Immature natural killer cell (primary cell): ENCODE measurements around the gene TBC1D22A. TPM values are rescaled to one million over a fixed set of nuclear protein-coding genes. Genes with fewer than 3 reads are reported as not detected.

Experiments used
- DNase-seq, 3 donors: peaks; one replicate each; pipeline ENCODE4 v3.0.0; 2022; ENCODE audit warnings: mixed read lengths in 1 of 3
- H3K27ac Mint-ChIP-seq, 6 donors: one replicate each; pipeline ENCODE4 v1.8.0; 2020; ENCODE audit warnings: mixed read lengths in 6 of 6, mild to moderate bottlenecking in 5 of 6, inconsistent platforms in 4 of 6, moderate library complexity in 3 of 6
- H3K27me3 Mint-ChIP-seq, 3 donors: one replicate each; pipeline ENCODE4 v1.8.0; 2020 to 2021; ENCODE audit warnings: low read depth in 3 of 3, mild to moderate bottlenecking in 3 of 3, mixed read lengths in 3 of 3, moderate library complexity in 3 of 3, inconsistent platforms in 1 of 3
- H3K36me3 Mint-ChIP-seq, 3 donors: one replicate each; pipeline ENCODE4 v1.8.0; 2020; ENCODE audit warnings: mixed read lengths in 3 of 3, inconsistent platforms in 2 of 3, mild to moderate bottlenecking in 2 of 3
- H3K4me1 Mint-ChIP-seq, 2 donors: one replicate each; pipeline ENCODE4 v1.8.0; 2020; ENCODE audit warnings: inconsistent platforms in 2 of 2, mild to moderate bottlenecking in 2 of 2, mixed read lengths in 2 of 2, moderate library complexity in 1 of 2
- H3K4me3 Mint-ChIP-seq, 5 donors: one replicate each; pipeline ENCODE4 v1.8.0; 2020; ENCODE audit warnings: mild to moderate bottlenecking in 5 of 5, mixed read lengths in 5 of 5, inconsistent platforms in 3 of 5, moderate library complexity in 3 of 5
- H3K9me3 Mint-ChIP-seq, 6 donors: one replicate each; pipeline ENCODE4 v1.8.0; 2020; ENCODE audit warnings: mild to moderate bottlenecking in 6 of 6, mixed read lengths in 6 of 6, inconsistent platforms in 4 of 6, moderate library complexity in 3 of 6
- polyA plus RNA-seq, 3 donors: library from polyadenylated mRNA; unstranded; fragments of 300-500 nt; fragmentation: Illumina TruSeq; gene quantifications; one replicate each; pipeline ENCODE4 v1.2.3, GENCODE V29; 2021

The TBC1D22A gene
- polyA plus RNA-seq, 3 donors from 2014 or later = 20.6 to 28.0 (median 24.0) TPM

DNA sequence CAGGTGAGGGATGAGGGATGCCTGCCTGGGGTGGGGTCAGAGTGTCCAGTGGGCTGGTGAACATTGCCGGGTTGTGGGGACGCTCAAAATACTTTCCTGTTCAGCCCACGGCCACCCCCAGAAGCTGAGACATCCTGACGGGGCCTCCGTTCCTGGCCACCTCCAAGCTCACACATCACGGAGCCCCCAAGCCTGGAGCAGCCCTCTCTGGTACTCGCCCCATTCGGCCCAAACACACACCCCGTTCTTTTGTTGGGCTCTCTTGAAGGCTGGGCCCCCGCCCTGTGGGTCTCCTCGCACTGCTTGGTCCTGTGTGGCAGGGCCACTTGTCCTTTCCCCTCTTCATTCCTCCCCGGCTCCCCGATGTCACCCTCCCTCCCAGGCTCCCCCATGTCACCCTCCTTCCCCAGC, 442.6 kb downstream of the TBC1D22A start:
- H3K27me3 Mint-ChIP-seq = peaks cover 0 to 2% (median 0%) of the 10 kb centered on the region in 3 donors
- no peak overlapping the region for H3K27ac Mint-ChIP-seq
- no peak overlapping the region for H3K4me3 Mint-ChIP-seq
- H3K9me3 Mint-ChIP-seq = no peaks in the 10 kb centered on the region
- H3K36me3 Mint-ChIP-seq = no peaks in the 10 kb centered on the region
- DNase-seq = no peak
- H3K4me1 Mint-ChIP-seq = no peaks in the 10 kb centered on the region

GRCh38 chr22:47205554-47205953, 443.1 kb downstream of the TBC1D22A start:
- H3K9me3 Mint-ChIP-seq = no peaks in the 10 kb centered on the region
- H3K27me3 Mint-ChIP-seq = peaks cover 0 to 2% (median 0%) of the 10 kb centered on the region in 3 donors
- no peaks in the 10 kb centered on the region for H3K36me3 Mint-ChIP-seq
- no peak for DNase-seq
- no peak overlapping the region for H3K27ac Mint-ChIP-seq
- H3K4me1 Mint-ChIP-seq = no peaks in the 10 kb centered on the region
- H3K4me3 Mint-ChIP-seq = no peak overlapping the region

GRCh38 chr22:47206164-47206563, 443.7 kb downstream of the TBC1D22A start:
- no peaks in the 10 kb centered on the region for H3K36me3 Mint-ChIP-seq
- H3K27ac Mint-ChIP-seq = no peak overlapping the region
- H3K4me1 Mint-ChIP-seq = no peaks in the 10 kb centered on the region
- peaks cover 0 to 2% (median 0%) of the 10 kb centered on the region in 3 donors for H3K27me3 Mint-ChIP-seq
- H3K9me3 Mint-ChIP-seq = no peaks in the 10 kb centered on the region
- H3K4me3 Mint-ChIP-seq = no peak overlapping the region
- no peak for DNase-seq

DNA sequence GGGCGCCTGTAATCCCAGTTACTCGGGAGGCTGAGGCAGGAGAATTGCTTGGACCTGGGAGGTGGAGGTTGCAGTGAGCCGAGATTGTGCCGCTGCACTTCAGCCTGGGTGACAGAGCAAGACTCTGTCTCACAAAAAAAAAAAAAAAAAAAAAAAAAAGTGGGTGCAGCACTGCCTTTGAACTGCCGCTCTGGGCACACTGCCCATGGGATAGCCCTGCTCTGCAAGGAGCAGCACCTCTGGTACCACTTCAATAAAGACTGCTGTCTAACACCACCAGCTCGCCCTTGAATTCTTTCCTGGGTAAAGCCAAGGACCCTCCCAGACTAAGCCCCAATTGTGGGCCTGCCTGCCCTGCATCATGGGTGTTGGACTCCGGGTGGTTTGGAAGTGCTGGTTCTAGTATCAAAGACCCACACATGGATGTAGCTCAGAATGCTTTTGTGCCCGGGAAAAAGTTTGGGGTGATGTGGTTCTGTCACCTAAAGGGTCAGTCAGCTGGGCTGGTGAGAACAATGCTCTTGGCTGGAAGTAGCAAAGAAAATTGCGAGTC, 444.3 kb downstream of the TBC1D22A start:
- no peak for DNase-seq
- no peak overlapping the region for H3K4me3 Mint-ChIP-seq
- H3K36me3 Mint-ChIP-seq = no peaks in the 10 kb centered on the region
- H3K27me3 Mint-ChIP-seq = peaks cover 0 to 2% (median 0%) of the 10 kb centered on the region in 3 donors
- no peak overlapping the region for H3K27ac Mint-ChIP-seq
- no peaks in the 10 kb centered on the region for H3K4me1 Mint-ChIP-seq
- no peaks in the 10 kb centered on the region for H3K9me3 Mint-ChIP-seq

GRCh38 chr22:47207387-47207786, 444.9 kb downstream of the TBC1D22A start:
- H3K9me3 Mint-ChIP-seq = no peaks in the 10 kb centered on the region
- H3K27me3 Mint-ChIP-seq = peaks cover 0 to 2% (median 0%) of the 10 kb centered on the region in 3 donors
- no peak for DNase-seq
- no peaks in the 10 kb centered on the region for H3K4me1 Mint-ChIP-seq
- no peak overlapping the region for H3K4me3 Mint-ChIP-seq
- H3K36me3 Mint-ChIP-seq = no peaks in the 10 kb centered on the region
- H3K27ac Mint-ChIP-seq = no peak overlapping the region

GRCh38 chr22:47207846-47208554, 445.6 kb downstream of the TBC1D22A start:
- H3K27ac Mint-ChIP-seq = no peak overlapping the region
- H3K36me3 Mint-ChIP-seq = no peaks in the 10 kb centered on the region
- no peaks in the 10 kb centered on the region for H3K4me1 Mint-ChIP-seq
- H3K9me3 Mint-ChIP-seq = no peaks in the 10 kb centered on the region
- DNase-seq = no peak
- no peak overlapping the region for H3K4me3 Mint-ChIP-seq
- H3K27me3 Mint-ChIP-seq = peaks cover 0 to 2% (median 2%) of the 10 kb centered on the region in 3 donors

DNA sequence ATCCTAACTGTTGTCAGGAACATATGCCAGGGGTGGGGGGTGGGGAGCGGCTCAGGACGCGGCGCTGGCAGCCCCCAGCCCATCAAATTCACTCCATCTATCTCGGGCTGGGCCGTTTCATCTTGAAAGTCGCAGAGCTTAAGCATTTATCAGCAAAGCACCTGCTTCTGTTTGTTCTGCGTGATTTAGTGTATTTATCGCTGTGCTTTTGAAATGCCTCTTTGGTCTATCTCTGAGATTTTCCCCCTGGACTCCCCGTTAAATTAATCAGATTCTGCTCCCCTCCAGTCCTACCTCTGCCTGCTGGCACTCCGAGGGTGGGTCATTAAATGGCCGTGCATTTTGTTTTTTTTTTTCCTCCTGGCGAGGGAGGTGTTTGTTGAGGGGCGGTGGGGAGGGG, 446.2 kb downstream of the TBC1D22A start:
- no peaks in the 10 kb centered on the region for H3K9me3 Mint-ChIP-seq
- no peaks in the 10 kb centered on the region for H3K36me3 Mint-ChIP-seq
- peaks cover 0 to 4% (median 2%) of the 10 kb centered on the region in 3 donors for H3K27me3 Mint-ChIP-seq
- H3K4me3 Mint-ChIP-seq = no peak overlapping the region
- H3K4me1 Mint-ChIP-seq = no peaks in the 10 kb centered on the region
- no peak for DNase-seq
- no peak overlapping the region for H3K27ac Mint-ChIP-seq

DNA sequence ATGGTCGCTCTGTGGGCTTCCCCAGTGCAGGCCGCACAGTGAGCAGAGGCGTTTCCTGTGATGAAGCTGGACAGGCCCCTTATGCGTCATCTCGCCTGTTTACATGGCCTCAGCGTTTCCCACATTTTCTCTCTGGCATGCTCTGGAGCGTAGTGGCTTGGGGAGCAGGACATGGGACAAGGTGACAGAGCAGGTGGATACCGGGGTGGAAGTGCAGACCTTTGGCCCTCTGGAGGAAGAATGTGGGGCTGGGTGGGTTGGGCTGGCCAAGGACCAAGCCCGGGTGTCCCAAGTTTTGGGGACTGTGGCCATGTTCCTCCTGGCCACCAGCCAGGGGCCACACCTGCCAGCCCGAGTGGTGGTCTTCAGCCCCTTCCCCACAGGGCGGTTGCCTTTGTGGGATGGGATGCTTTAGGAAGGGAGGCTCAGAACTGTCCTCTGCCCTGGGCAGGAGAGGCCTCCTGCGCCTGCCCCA, 446.6 kb downstream of the TBC1D22A start:
- H3K27ac Mint-ChIP-seq = no peak overlapping the region
- peaks cover 0 to 5% (median 2%) of the 10 kb centered on the region in 3 donors for H3K27me3 Mint-ChIP-seq
- H3K4me1 Mint-ChIP-seq = no peaks in the 10 kb centered on the region
- no peak overlapping the region for H3K4me3 Mint-ChIP-seq
- DNase-seq = no peak
- no peaks in the 10 kb centered on the region for H3K36me3 Mint-ChIP-seq
- H3K9me3 Mint-ChIP-seq = no peaks in the 10 kb centered on the region

DNA sequence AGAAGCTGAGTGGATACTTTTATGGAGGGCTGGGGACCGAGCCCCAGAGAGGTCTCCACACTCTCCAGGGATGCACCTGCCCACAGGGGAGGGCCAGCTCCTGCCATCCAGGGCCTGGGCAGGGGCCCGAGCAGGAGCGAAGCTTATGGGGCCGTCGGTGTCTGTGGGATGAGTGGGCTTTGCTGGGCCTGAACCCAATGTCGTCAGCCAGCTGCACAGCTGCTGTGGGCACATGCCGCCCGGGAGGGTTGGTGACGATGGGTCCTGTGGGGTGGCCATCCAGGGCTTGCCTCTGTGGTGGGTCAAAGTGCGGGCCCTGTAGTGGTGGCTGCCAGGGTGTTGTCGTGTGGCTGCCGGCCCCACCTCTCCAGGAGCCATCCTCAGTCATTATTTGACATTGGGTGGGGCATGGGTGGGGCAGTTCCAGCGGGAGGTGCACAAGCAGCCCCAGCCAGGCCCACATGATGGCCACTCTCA, 447.1 kb downstream of the TBC1D22A start:
- H3K27ac Mint-ChIP-seq = no peak overlapping the region
- DNase-seq = no peak
- no peak overlapping the region for H3K4me3 Mint-ChIP-seq
- H3K9me3 Mint-ChIP-seq = no peaks in the 10 kb centered on the region
- no peaks in the 10 kb centered on the region for H3K36me3 Mint-ChIP-seq
- H3K4me1 Mint-ChIP-seq = no peaks in the 10 kb centered on the region
- H3K27me3 Mint-ChIP-seq = peaks cover 0 to 5% (median 2%) of the 10 kb centered on the region in 3 donors

DNA sequence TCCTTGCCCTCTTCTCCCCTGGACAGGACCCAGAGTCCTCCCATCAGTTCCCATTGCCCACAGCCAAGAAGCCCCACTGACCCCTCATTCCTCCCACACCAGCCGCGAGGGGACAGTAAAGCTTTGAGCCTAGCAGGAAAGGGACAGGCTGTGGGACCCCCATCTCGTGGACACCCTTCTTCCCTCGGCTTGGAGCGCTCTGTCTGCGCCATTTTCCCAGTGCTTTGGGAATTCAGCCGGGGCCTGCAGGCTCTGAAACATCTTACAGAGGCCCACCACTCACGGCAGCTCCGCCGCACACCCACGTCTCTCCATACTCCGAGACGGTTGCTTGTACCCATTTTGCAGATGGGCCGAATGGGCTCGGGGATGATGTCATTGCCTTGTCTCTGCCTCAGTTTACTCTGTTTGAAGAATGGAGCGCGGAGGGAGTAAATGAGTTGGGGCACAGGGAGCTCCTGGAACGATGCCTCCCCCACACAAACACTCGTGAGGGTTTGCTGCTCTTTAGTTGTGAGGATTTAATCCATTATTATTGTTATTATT, 447.7 kb downstream of the TBC1D22A start:
- no peak for DNase-seq
- peaks cover 0 to 5% (median 2%) of the 10 kb centered on the region in 3 donors for H3K27me3 Mint-ChIP-seq
- no peak overlapping the region for H3K4me3 Mint-ChIP-seq
- H3K27ac Mint-ChIP-seq = no peak overlapping the region
- H3K36me3 Mint-ChIP-seq = no peaks in the 10 kb centered on the region
- H3K4me1 Mint-ChIP-seq = no peaks in the 10 kb centered on the region
- no peaks in the 10 kb centered on the region for H3K9me3 Mint-ChIP-seq

GRCh38 chr22:47210686-47211085, 448.2 kb downstream of the TBC1D22A start:
- H3K4me3 Mint-ChIP-seq = no peak overlapping the region
- H3K27ac Mint-ChIP-seq = no peak overlapping the region
- H3K27me3 Mint-ChIP-seq = peaks cover 0 to 5% (median 2%) of the 10 kb centered on the region in 3 donors
- H3K36me3 Mint-ChIP-seq = no peaks in the 10 kb centered on the region
- no peak for DNase-seq
- no peaks in the 10 kb centered on the region for H3K9me3 Mint-ChIP-seq
- H3K4me1 Mint-ChIP-seq = no peaks in the 10 kb centered on the region

DNA sequence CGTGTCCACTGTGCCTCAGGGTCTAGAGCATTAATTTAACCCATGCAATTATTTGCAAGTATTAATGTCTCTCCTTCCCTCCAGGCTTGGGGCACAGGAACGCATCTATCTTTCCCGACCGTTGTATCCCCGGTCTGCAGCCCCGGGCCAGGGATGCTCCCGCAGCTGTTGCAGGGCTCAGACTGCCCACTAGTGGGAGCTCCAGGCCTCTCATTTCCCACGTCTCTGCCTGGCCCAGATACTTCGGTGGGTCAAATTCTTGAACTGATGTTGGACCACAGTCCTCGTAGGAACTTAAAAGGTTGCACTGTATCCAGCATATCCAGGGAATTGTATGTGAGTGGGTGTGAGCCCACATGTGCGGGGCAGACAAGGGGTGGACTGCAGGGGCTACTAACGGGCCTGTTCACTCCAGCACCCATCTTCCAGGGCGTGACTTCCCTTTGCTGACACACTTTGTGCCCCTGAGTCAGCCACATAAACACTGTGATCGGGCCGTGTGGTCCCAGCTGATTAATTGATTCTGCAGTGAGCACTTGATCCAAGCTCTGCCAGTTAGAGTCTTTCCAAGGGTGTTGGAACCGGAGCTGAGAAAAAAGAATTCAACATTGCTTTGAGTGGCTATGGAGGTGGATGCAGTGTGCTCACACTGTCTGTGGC, 451.3 kb downstream of the TBC1D22A start:
- DNase-seq = peak in 2 of 3 donors; percentile 9 to 21
- Mint-ChIP-seq H3K27ac (no peak overlapping the region), H3K4me3 (no peak overlapping the region), H3K27me3 (peaks cover 2 to 3% (median 3%) of the 10 kb centered on the region in 3 donors), H3K4me1 (no peaks in the 10 kb centered on the region), H3K36me3 (no peaks in the 10 kb centered on the region), H3K9me3 (no peaks in the 10 kb centered on the region)

DNA sequence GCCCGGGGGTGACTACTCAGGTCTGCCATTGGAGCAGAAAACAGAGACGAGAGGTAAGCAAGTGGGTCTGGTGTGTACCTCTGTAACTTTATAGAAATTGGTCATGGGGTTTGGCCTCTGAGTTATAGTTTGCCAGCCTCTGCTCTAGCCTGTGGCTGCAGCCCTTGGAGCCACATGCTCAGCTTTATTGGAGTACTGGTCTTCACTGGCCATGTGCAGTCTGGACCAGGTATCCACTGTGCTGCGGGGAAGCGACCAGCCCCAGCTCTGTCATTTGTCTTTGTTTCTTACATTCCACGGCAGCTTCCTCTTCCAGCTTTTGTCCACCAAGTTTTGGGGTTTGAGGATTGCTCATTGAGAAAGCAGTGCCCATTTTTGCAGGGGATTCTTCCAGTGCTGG, 453.4 kb downstream of the TBC1D22A start:
- Mint-ChIP-seq H3K27ac (no peak overlapping the region), H3K4me3 (no peak overlapping the region), H3K36me3 (no peaks in the 10 kb centered on the region), H3K4me1 (no peaks in the 10 kb centered on the region), H3K27me3 (peaks cover 2 to 4% (median 3%) of the 10 kb centered on the region in 3 donors), H3K9me3 (no peaks in the 10 kb centered on the region)
- DNase-seq = no peak

DNA sequence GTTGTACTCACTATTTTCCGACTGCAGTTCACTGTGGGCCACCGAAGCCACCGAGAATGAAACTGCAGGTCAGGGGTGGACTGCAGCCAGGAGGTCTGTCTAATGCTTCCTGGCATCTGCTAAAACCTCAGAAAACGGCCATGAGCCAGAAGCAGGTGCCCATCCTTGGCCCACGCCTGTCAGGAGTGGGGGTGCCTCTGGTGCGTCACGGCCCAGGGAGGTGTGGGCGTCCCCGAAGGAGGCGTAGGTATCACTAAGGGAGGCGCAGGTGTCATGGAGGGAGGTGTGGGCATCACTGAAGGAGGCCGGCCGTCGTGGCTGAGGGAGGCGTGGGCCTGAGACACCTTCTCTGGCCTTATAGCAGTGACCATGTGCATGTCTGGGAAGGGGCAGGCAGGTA, 456.2 kb downstream of the TBC1D22A start:
- Mint-ChIP-seq H3K27ac (no peak overlapping the region), H3K27me3 (peaks cover 2 to 5% (median 4%) of the 10 kb centered on the region in 3 donors), H3K36me3 (peaks cover 0 to 4% (median 0%) of the 10 kb centered on the region in 3 donors), H3K9me3 (no peaks in the 10 kb centered on the region), H3K4me3 (no peak overlapping the region), H3K4me1 (no peaks in the 10 kb centered on the region)
- DNase-seq = no peak
